HG02610 (cell line): Measurements from ENCODE around the gene GIT1.

ENCODE experiments used
- ATAC-seq: cut with Tn5 transposase; IDR thresholded peaks from one replicate; pipeline ENCODE4 v1.9.1; 2021; ENCODE audit warnings: mild to moderate bottlenecking, moderate library complexity; ENCODE audit not compliant: unreplicated experiment

The GIT1 gene

GRCh38 chr17:29579866-29580771 is 9.3 kb downstream of the GIT1 start:
- peak; percentile 69 for ATAC-seq

- no peak for ATAC-seq
Observed at GRCh38 chr17:29578626-29579485, 10.6 kb downstream of the GIT1 start.

- no peak for ATAC-seq
Observed at GRCh38 chr17:29577385-29578211, 11.8 kb downstream of the GIT1 start.

GRCh38 chr17:29577001-29577370 is 12.5 kb downstream of the GIT1 start:
- ATAC-seq, result no peak

GRCh38 chr17:29576214-29577000 is 13.0 kb downstream of the GIT1 start:
- ATAC-seq, result no peak

GRCh38 chr17:29575511-29576213 is 13.8 kb downstream of the GIT1 start:
- ATAC-seq, result no peak

GRCh38 chr17:29574732-29575510 is 14.5 kb downstream of the GIT1 start:
- no peak for ATAC-seq

- no peak for ATAC-seq
Observed at GRCh38 chr17:29573871-29574731, 15.3 kb downstream of the GIT1 start.

- no peak for ATAC-seq
Observed at GRCh38 chr17:29573558-29573869, 15.9 kb downstream of the GIT1 start.

GRCh38 chr17:29572691-29573557 is 16.5 kb downstream of the GIT1 start:
- no peak for ATAC-seq

GRCh38 chr17:29571883-29572681 is 17.4 kb downstream of the GIT1 start:
- no peak for ATAC-seq

- no peak for ATAC-seq
Observed at GRCh38 chr17:29571486-29571882, 18.0 kb downstream of the GIT1 start.

GRCh38 chr17:29570521-29570920 is 18.9 kb downstream of the GIT1 start:
- no peak for ATAC-seq

- ATAC-seq, result no peak
Observed at GRCh38 chr17:29569245-29569950, 20.1 kb downstream of the GIT1 start.

- peak; percentile 41 for ATAC-seq
Observed at GRCh38 chr17:29568331-29569244, 20.9 kb downstream of the GIT1 start, which contains the start of gene TP53I13. TSS of gene TP53I13 (plus strand) at chr17:29568701. CDS start at chr17:29568759, 58 bp downstream.
